HG03159 (cell line): Measurements from ENCODE around the gene E2F3.

ENCODE experiments used
- ATAC-seq: cut with Tn5 transposase; IDR thresholded peaks from one replicate; pipeline ENCODE4 v1.9.1; 2021; ENCODE audit warnings: mild to moderate bottlenecking, moderate library complexity; ENCODE audit not compliant: unreplicated experiment

Gene E2F3

GRCh38 chr6:20401205-20402091, at the start of gene E2F3:
E2F3 (plus strand) TSS chr6:20401879; CDS start chr6:20402233, 354 bp downstream.
- ATAC-seq, result peak; percentile 89

GRCh38 chr6:20352346-20352745, 49.3 kb upstream of the E2F3 start:
- ATAC-seq, result no peak

GRCh38 chr6:20353134-20353533, 48.5 kb upstream of the E2F3 start:
- no peak for ATAC-seq

DNA sequence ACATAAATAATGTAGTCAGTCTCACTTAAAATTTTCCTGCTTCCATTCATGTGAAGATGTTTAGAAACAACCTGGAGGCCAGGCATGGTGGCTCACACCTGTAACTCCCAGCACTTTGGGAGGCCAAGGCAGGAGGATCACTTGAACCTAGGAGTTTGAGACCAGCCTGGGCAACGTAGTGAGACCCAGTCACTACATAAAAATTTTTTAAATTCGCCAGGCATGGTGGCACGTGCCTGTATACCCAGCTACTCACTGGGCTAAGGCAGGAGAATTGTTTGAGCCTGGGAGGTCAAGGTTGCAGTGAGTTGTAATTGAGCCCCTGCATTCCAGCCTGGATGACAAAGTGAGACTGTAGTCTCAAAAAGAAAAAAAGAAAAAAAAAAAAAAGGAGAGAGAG, 47.3 kb upstream of the E2F3 start:
- ATAC-seq, result no peak

- no peak for ATAC-seq
Observed at GRCh38 chr6:20360471-20361119, 41.1 kb upstream of the E2F3 start.

DNA sequence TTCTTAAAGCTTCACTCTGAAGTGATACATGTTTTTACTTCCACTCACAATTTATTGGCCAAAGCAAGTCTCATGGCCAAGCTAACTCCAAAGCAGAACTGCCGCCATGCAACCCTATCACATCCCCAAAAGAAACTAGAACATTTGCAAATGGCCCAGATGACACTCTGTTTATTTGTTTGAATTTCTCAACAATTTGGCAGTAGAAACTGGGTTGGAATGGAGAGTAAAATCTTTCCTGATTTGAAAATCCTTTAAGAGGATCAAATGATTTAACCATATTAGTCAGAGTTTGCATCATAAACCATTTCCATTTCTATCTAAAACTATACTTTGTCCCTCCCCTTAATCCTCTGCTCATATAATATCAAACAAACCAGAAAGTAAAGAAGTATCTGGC, 39.1 kb upstream of the E2F3 start:
- ATAC-seq, result no peak

- ATAC-seq, result no peak
Observed at GRCh38 chr6:20364327-20364726, 37.4 kb upstream of the E2F3 start.

- peak; percentile 67 for ATAC-seq
Observed at GRCh38 chr6:20365456-20365855, 36.2 kb upstream of the E2F3 start.

DNA sequence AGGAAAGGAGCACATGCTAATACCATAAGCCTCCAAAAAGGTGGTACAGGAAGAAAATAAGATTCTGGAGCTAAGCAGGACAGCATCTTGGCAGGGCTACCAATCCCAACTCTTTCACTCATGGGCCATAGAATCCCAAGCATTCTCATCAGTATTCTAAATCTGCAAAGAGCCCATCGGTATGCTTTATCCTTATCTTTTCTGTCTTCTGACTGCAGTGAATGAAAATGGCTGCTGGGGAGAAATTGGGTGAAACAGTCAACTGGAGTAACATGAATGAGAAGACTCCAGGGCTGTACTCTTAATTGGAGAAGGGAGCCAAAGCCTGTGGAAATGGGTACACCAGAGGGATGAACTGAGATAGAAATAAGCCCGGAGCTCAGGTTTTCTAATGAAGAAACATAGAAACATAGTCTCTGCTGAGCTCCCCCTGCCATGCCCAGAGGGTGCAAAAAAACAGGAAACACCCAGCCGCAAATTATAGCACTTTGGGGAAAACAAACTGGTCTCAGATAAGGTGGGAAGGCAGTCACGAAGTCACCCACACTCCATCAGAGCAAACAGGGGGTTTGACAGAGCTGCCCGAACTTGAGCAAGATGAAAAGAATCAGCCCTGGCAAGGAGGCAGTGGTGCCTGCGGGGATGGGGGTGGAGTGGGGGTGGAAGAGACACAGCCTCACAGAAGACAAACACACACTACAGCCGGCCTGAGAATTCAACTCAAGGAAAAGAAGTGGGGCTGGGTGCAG, 35.4 kb upstream of the E2F3 start:
- ATAC-seq, result no peak

DNA sequence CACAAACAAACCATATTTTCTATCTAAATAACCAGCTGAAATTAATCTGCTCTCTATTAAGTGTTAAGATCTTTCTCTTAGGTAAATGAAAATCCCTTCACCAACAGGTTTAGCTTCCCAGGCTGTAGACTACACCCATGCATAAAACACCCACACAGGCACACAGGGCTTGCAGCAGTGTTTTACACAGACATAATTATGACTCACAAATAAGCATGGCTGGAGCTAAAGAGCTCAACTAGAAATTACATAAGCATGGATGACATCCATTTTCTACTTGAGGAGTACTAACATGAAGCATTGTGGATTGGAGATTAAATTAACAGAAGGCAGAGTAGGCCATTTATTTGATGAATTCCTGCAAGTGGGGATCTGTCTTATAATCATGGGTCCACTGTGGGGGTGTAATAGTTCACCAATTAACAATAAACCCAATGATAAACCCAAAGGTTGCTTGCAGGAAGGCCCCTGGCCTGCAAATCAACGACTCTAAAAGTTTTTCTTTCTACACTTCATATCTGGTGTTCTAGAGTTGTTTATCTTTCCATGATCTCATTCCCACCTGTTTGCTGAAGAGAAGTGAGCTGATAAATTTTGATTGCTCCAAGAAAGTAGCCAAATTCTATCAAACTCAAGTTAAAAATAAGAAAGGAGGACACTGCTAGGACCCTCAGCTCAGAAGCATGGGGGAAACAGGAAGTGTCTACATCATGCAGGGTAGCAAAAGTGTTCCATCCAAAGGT, 33.8 kb upstream of the E2F3 start:
- ATAC-seq, result no peak

DNA sequence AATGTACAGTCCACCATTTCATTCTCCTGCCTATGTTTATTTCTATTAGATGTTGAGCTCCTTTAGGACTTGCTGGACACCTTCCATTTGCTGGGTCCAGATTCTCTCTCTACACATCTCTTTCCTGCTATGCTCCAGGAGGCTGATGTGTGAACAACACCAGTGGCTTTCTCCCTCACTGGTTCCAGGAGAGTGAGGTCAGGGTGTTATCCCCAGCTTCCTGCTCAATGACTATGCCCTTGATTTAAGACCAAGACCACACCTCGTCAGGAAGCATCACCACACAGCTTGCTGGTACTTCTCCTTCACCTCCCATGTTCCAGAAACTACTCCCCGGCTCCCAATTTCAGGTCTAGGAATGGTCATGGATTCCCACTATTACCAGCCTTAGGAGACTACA, 31.3 kb upstream of the E2F3 start:
- no peak for ATAC-seq

GRCh38 chr6:20370801-20371200, 30.9 kb upstream of the E2F3 start:
- ATAC-seq, result no peak

GRCh38 chr6:20375436-20375835, 26.2 kb upstream of the E2F3 start:
- no peak for ATAC-seq

DNA sequence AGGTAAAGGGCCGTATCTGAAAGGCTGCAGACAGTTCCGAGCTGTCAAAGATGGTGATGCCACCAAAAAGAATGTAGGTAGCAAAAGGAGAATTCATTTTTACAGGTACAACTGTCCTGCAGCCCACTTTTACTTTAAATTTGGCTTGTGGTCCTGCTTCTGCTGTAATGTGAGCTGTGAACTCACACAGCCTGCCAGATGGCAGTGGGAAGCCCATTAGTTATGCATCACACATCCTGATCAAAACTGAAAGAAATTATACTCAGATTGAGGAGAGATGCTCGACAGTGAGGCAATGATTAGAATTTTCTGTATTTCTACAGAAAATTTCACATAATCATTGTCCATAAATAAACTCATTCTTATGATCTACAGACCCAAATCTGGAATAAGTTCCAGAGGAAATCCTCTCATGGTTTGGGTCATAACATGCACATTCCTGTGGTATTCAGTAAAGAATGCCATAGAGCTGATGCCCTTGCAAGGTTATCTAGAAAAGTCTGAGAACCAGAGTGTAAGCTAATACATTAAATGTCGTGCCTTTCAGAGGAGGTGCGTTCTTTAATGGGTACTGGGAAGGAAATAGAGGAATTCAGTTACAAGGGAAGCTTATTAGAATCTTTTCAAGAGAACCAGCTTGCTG, 23.9 kb upstream of the E2F3 start:
- no peak for ATAC-seq

DNA sequence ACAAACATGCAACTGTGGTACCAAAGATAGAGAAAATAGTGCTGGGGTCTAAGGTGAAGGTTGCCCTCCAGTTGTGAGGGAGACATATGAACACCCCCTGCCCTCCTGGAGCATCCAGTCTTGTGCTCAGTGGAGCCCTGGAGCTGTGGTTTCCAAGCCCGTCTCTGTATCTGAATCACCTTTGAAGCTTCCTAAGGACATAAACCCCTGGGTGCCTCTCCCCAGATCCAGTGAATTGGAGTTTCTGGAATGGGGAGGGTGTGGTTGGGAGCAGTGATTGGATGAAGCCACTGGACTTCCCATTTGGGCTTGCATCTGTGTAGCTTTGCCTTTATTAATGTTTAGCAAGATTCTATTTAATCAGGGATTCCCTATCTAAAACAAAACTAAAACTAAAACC, 22.4 kb upstream of the E2F3 start:
- ATAC-seq, result no peak

DNA sequence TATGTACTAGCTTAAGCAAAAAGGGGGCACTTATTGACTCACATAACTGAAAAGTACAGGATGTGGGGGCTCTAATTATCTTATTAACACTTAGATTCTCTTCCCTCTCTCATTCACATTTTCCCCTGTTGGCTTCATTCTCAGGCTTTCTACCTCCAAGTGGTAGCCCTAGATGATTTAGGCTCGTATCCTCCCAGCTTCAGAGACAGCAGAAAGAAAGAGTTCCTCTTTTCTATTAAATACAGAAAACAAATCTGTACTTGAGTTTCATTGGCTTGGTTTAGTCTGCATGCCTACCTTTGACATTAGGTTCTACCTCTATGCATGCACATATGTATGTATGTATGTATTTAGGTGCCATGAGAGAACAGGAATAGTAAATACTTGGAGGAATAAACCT, 15.5 kb upstream of the E2F3 start:
- no peak for ATAC-seq

DNA sequence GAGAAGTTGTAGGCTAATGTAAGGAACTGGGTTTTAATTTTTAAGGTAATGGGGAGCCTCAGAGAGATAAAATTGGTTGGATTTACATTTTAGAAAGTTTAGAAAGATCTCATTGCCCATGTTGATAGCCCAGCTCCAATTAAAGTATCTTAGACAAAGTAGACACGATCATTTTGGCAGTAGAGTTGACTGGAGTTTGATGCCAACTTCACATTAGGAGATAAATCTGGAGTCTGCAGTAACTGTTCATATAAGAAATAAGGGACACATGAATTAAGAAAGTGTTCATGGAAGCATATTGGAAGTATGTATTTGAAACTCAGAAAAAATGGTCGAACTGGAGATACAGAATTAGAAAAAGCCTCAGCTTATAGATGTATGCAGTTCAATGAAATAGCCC, 12.6 kb upstream of the E2F3 start:
- no peak for ATAC-seq

DNA sequence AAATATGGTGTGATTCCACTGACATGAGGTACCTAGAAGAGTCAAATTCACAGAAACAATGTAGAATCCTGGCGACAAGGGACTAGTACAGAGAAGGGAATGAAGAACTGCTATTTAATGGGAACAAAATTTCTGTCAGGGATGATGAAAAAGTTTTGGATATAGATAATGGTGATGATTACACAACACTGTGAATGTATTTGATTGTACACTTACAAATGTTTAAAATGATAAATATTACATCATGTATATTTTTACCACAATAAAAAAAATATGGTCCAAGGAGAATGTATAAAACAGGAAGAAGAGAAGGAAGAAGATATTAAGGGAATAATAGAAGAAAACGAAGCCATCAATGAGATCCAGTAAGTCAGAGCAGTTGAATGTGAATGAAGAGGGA, 8.4 kb upstream of the E2F3 start:
- no peak for ATAC-seq

DNA sequence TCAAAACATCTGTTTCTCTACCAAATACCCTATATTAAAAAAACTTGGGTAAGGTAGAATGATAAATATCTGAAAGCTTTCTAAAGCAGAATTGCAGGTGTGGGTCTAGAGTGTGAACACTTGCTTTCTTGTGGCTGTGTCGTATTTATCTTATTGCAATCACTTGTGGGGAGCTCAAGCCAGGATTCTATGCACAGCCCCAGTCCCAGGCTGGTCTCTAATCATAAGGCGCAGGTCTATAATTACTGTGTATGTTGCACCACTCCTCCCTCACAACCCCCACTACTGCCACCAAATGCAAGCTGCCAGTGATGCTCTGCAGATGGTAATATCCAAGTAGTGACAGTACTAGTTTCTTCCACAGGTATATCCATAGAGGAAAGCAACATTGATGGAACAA, 2.2 kb upstream of the E2F3 start:
- no peak for ATAC-seq

DNA sequence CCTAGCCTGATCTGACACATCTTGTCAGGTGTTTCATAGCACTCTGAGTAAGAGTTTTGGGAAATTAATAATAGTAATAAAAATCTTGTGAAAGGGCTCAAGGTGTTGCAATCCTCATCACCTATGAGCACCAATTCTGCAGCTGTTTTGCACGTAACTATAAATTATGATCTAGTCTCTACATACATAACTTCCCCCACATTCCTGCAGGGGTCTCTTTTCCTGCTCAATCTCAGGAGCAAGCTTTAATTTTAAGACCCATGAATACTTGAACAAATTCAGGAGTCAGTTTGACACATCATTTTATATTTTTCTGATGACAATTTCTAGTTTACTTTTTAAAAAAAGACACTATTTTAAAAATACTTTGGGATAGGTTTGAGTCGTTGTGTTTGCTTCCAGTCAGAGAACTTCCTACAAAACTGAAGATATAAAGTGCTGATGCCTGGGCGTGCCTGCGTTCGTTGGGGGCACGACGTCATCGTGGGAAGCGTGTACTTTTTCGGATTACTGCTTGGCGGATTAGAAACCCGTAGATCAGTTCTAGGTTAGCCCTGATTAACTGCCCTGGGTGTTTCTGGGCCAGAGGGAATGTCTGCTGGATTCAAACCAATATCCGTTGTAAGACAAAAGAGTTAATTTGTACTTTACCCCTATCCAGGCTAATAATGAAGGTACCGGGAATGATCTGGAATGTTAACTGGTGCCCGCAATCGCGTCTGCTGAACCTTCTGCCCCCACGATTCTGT, 1.0 kb upstream of the E2F3 start:
- no peak for ATAC-seq
